ENCODE measurements around the gene POLA1.

POLA1 gene

GRCh38 chrX:24990535-24990934 is 296.8 kb downstream of the POLA1 start:
- DNase-seq = no peak

GRCh38 chrX:24993879-24994278 is 300.2 kb downstream of the POLA1 start:
- no peak for DNase-seq

- DNase-seq = no peak
Measured at GRCh38 chrX:24996096-24996709, 302.5 kb downstream of the POLA1 start.

GRCh38 chrX:24999511-24999910 is 305.8 kb downstream of the POLA1 start:
- no peak for DNase-seq

- DNase-seq = no peak
Measured at GRCh38 chrX:25001808-25002660, 308.3 kb downstream of the POLA1 start.

GRCh38 chrX:25002661-25003020 is 308.9 kb downstream of the POLA1 start:
- no peak for DNase-seq

- no peak for DNase-seq
Measured at GRCh38 chrX:25003066-25003849, 309.5 kb downstream of the POLA1 start.

GRCh38 chrX:25004040-25004439 is 310.3 kb downstream of the POLA1 start:
- DNase-seq = no peak

GRCh38 chrX:25004485-25005032 is 310.8 kb downstream of the POLA1 start:
- no peak for DNase-seq

GRCh38 chrX:25005034-25005381 is 311.3 kb downstream of the POLA1 start:
- no peak for DNase-seq

- no peak for DNase-seq
Measured at GRCh38 chrX:25005382-25006185, 311.9 kb downstream of the POLA1 start.

- DNase-seq = no peak
Measured at GRCh38 chrX:25006586-25007058, 312.9 kb downstream of the POLA1 start.

GRCh38 chrX:25007059-25008053 is 313.6 kb downstream of the POLA1 start:
- DNase-seq = no peak

GRCh38 chrX:25009407-25009806 is 315.7 kb downstream of the POLA1 start:
- no peak for DNase-seq

- DNase-seq = no peak
Measured at GRCh38 chrX:25010784-25011588, 317.3 kb downstream of the POLA1 start.

- no peak for DNase-seq
Measured at GRCh38 chrX:25011589-25012432, 318.1 kb downstream of the POLA1 start.

- DNase-seq = no peak
Measured at GRCh38 chrX:25012433-25012735, 318.7 kb downstream of the POLA1 start.

GRCh38 chrX:25012793-25013631 is 319.3 kb downstream of the POLA1 start:
- no peak for DNase-seq

Data from NCI-H2029 (cell line).